HG02759 (cell line): ENCODE data around the gene NAGK.
"Not testable (repeated sequence)": the region's sequence is repeated elsewhere in the genome, so short reads cannot be mapped to it uniquely, and the experiment has no call there.

Experiments used
- ATAC-seq: cut with Tn5 transposase; IDR thresholded peaks from one replicate; pipeline ENCODE4 v1.9.1; 2021; ENCODE audit warnings: mild to moderate bottlenecking, moderate library complexity; ENCODE audit not compliant: unreplicated experiment

Gene NAGK

GRCh38 chr2:71067567-71068217 is 756 bp upstream of the NAGK start:
- ATAC-seq, result peak; percentile 2

- no peak for ATAC-seq
Observed at GRCh38 chr2:71069376-71069775, 928 bp downstream of the NAGK start.

GRCh38 chr2:71070294-71071093 is 2.0 kb downstream of the NAGK start:
- peak; percentile 21 for ATAC-seq

GRCh38 chr2:71071681-71072398 is 3.4 kb downstream of the NAGK start:
- ATAC-seq, result peak; percentile 39

- ATAC-seq, result no peak
Observed at GRCh38 chr2:71072492-71072891, 4.0 kb downstream of the NAGK start.

GRCh38 chr2:71073475-71073874 is 5.0 kb downstream of the NAGK start:
- ATAC-seq, result no peak

GRCh38 chr2:71074893-71075395 is 6.5 kb downstream of the NAGK start:
- no peak for ATAC-seq

GRCh38 chr2:71078624-71079023 is 10.2 kb downstream of the NAGK start:
- no peak for ATAC-seq

- ATAC-seq, result no peak
Observed at GRCh38 chr2:71082402-71083252, 14.2 kb downstream of the NAGK start.

- ATAC-seq, result not testable (repeated sequence)
Observed at GRCh38 chr2:71083297-71083696, 14.8 kb downstream of the NAGK start.

GRCh38 chr2:71083752-71084312 is 15.4 kb downstream of the NAGK start:
- not testable (repeated sequence) for ATAC-seq

GRCh38 chr2:71085325-71086003 is 17.0 kb downstream of the NAGK start:
- ATAC-seq, result not testable (repeated sequence)

GRCh38 chr2:71089475-71089874 is 21.0 kb downstream of the NAGK start:
- ATAC-seq, result not testable (repeated sequence)

- not testable (repeated sequence) for ATAC-seq
Observed at GRCh38 chr2:71091808-71092207, 23.4 kb downstream of the NAGK start.

- ATAC-seq, result not testable (repeated sequence)
Observed at GRCh38 chr2:71092491-71093260, 24.2 kb downstream of the NAGK start.

- ATAC-seq, result peak; percentile 50
Observed at GRCh38 chr2:71100195-71100964, 31.9 kb downstream of the NAGK start.

- ATAC-seq, result no peak
Observed at GRCh38 chr2:71101656-71102055, 33.2 kb downstream of the NAGK start.
